GM18909 (cell line): ENCODE data around the gene PCDHGB4.
"Not testable (repeated sequence)": the region's sequence is repeated elsewhere in the genome, so short reads cannot be mapped to it uniquely, and the experiment has no call there.

Source experiments
- ATAC-seq: cut with Tn5 transposase; IDR thresholded peaks from one replicate; pipeline ENCODE4 v1.9.1; 2021; ENCODE audit warnings: mild to moderate bottlenecking; ENCODE audit not compliant: unreplicated experiment, poor library complexity

Gene PCDHGB4

GRCh38 chr5:141366016-141366896 lies 21.2 kb upstream of the PCDHGB4 start:
- ATAC-seq: no peak

- peak; percentile 98 for ATAC-seq
Observed at GRCh38 chr5:141369994-141370848, 17.3 kb upstream of the PCDHGB4 start, which contains the start of gene PCDHGB3. PCDHGB3 (plus strand) TSS chr5:141370242; CDS start chr5:141370395, 153 bp downstream.

GRCh38 chr5:141371572-141372475 lies 15.7 kb upstream of the PCDHGB4 start:
- ATAC-seq: no peak

GRCh38 chr5:141373673-141374317 lies 13.7 kb upstream of the PCDHGB4 start, which contains the start of gene PCDHGA6:
PCDHGA6 (plus strand) TSS chr5:141373891; CDS start chr5:141374084, 193 bp downstream.
- no peak for ATAC-seq

GRCh38 chr5:141374627-141375026 lies 12.9 kb upstream of the PCDHGB4 start:
- ATAC-seq: no peak

- not testable (repeated sequence) for ATAC-seq
Observed at GRCh38 chr5:141375444-141376155, 11.9 kb upstream of the PCDHGB4 start.

GRCh38 chr5:141382469-141383294 lies 4.8 kb upstream of the PCDHGB4 start, which contains the start of gene PCDHGA7:
PCDHGA7 (plus strand) TSS chr5:141382742; CDS start chr5:141382900, 158 bp downstream.
- ATAC-seq: no peak

GRCh38 chr5:141383345-141383744 lies 4.2 kb upstream of the PCDHGB4 start:
- ATAC-seq: no peak

- no peak for ATAC-seq
Observed at GRCh38 chr5:141384471-141385267, 2.8 kb upstream of the PCDHGB4 start.

GRCh38 chr5:141388661-141389060 lies 1.2 kb downstream of the PCDHGB4 start:
- no peak for ATAC-seq

- ATAC-seq: no peak
Observed at GRCh38 chr5:141389153-141390042, 1.9 kb downstream of the PCDHGB4 start.

GRCh38 chr5:141392429-141393198 lies 5.1 kb downstream of the PCDHGB4 start, which contains the start of gene PCDHGA8:
PCDHGA8 (plus strand) TSS chr5:141392633; CDS start chr5:141392814, 181 bp downstream.
- no peak for ATAC-seq

- no peak for ATAC-seq
Observed at GRCh38 chr5:141393267-141393666, 5.8 kb downstream of the PCDHGB4 start.

GRCh38 chr5:141394401-141395187 lies 7.1 kb downstream of the PCDHGB4 start:
- ATAC-seq: not testable (repeated sequence)
